Measurements from ENCODE around the gene CCL17.

CCL17 gene

GRCh38 chr16:57401943-57402640 is 2.5 kb upstream of the CCL17 start:
- DNase-seq = no peak

- DNase-seq = no peak
Observed at GRCh38 chr16:57405097-57405496, 530 bp downstream of the CCL17 start.

GRCh38 chr16:57406881-57407280 is 2.3 kb downstream of the CCL17 start:
- no peak for DNase-seq

GRCh38 chr16:57407521-57408353 is 3.2 kb downstream of the CCL17 start:
- DNase-seq = no peak

- no peak for DNase-seq
Observed at GRCh38 chr16:57409065-57409464, 4.5 kb downstream of the CCL17 start.

GRCh38 chr16:57409870-57410587 is 5.5 kb downstream of the CCL17 start:
- DNase-seq = no peak

GRCh38 chr16:57411362-57411976 is 6.9 kb downstream of the CCL17 start:
- peak; percentile 37 for DNase-seq

GRCh38 chr16:57412584-57412983 is 8.0 kb downstream of the CCL17 start:
- no peak for DNase-seq

- DNase-seq = no peak
Observed at GRCh38 chr16:57413301-57413730, 8.7 kb downstream of the CCL17 start.

- DNase-seq = no peak
Observed at GRCh38 chr16:57413733-57414132, 9.2 kb downstream of the CCL17 start.

- no peak for DNase-seq
Observed at GRCh38 chr16:57416084-57416483, 11.5 kb downstream of the CCL17 start.

GRCh38 chr16:57419506-57419905 is 14.9 kb downstream of the CCL17 start:
- DNase-seq = no peak

GRCh38 chr16:57422026-57422944 is 17.7 kb downstream of the CCL17 start:
- DNase-seq = peak; percentile 82

GRCh38 chr16:57423152-57423551 is 18.6 kb downstream of the CCL17 start:
- no peak for DNase-seq

- no peak for DNase-seq
Observed at GRCh38 chr16:57424583-57424982, 20.0 kb downstream of the CCL17 start.

- peak; percentile 60 for DNase-seq
Observed at GRCh38 chr16:57426356-57426755, 21.8 kb downstream of the CCL17 start.

GRCh38 chr16:57427307-57427706 is 22.7 kb downstream of the CCL17 start:
- no peak for DNase-seq

- DNase-seq = no peak
Observed at GRCh38 chr16:57427824-57428223, 23.3 kb downstream of the CCL17 start.

- DNase-seq = no peak
Observed at GRCh38 chr16:57430955-57431354, 26.4 kb downstream of the CCL17 start.

GRCh38 chr16:57432505-57432904 is 27.9 kb downstream of the CCL17 start:
- DNase-seq = no peak

GRCh38 chr16:57432989-57433388 is 28.4 kb downstream of the CCL17 start:
- no peak for DNase-seq

GRCh38 chr16:57434003-57434402 is 29.4 kb downstream of the CCL17 start:
- no peak for DNase-seq
